Measurements from ENCODE around the gene GMPR2.

The GMPR2 gene

GRCh38 chr14:24232645-24233537, at the start of gene GMPR2:
Gene GMPR2 (plus strand): TSS chr14:24232929. CDS start chr14:24233254, 325 bp downstream.
- no peak for DNase-seq (ENCODE audit: low read depth, low spot score)

- DNase-seq (ENCODE audit: low read depth, low spot score): no peak
Observed at GRCh38 chr14:24183014-24183481, 49.7 kb upstream of the GMPR2 start.

GRCh38 chr14:24184104-24184970, 48.4 kb upstream of the GMPR2 start:
- no peak for DNase-seq (ENCODE audit: low read depth, low spot score)

GRCh38 chr14:24185026-24185425, 47.7 kb upstream of the GMPR2 start:
- no peak for DNase-seq (ENCODE audit: low read depth, low spot score)

- DNase-seq (ENCODE audit: low read depth, low spot score): no peak
Observed at GRCh38 chr14:24185741-24186140, 47.0 kb upstream of the GMPR2 start.

- no peak for DNase-seq (ENCODE audit: low read depth, low spot score)
Observed at GRCh38 chr14:24186831-24187538, 45.7 kb upstream of the GMPR2 start.

- no peak for DNase-seq (ENCODE audit: low read depth, low spot score)
Observed at GRCh38 chr14:24187539-24187915, 45.2 kb upstream of the GMPR2 start.

- DNase-seq (ENCODE audit: low read depth, low spot score): peak; percentile 99
Observed at GRCh38 chr14:24188251-24189058, 44.3 kb upstream of the GMPR2 start, which contains the start of gene IPO4. Gene IPO4 (minus strand): TSS chr14:24188816. CDS start chr14:24188787, 29 bp downstream.

- DNase-seq (ENCODE audit: low read depth, low spot score): no peak
Observed at GRCh38 chr14:24189059-24189375, 43.7 kb upstream of the GMPR2 start.

GRCh38 chr14:24189460-24189859, 43.3 kb upstream of the GMPR2 start:
- DNase-seq (ENCODE audit: low read depth, low spot score): no peak

GRCh38 chr14:24190416-24190815, 42.3 kb upstream of the GMPR2 start:
- DNase-seq (ENCODE audit: low read depth, low spot score): no peak

GRCh38 chr14:24192933-24193332, 39.8 kb upstream of the GMPR2 start:
- DNase-seq (ENCODE audit: low read depth, low spot score): no peak

- DNase-seq (ENCODE audit: low read depth, low spot score): no peak
Observed at GRCh38 chr14:24194186-24194872, 38.4 kb upstream of the GMPR2 start.

- peak; percentile 12 for DNase-seq (ENCODE audit: low read depth, low spot score)
Observed at GRCh38 chr14:24194873-24195185, 37.9 kb upstream of the GMPR2 start.

GRCh38 chr14:24195186-24196070, 37.3 kb upstream of the GMPR2 start, which contains the start of gene TM9SF1:
Gene TM9SF1 (minus strand): TSS chr14:24195441. CDS start chr14:24195019, 422 bp downstream.
- peak; percentile 95 for DNase-seq (ENCODE audit: low read depth, low spot score)

GRCh38 chr14:24196071-24197055, 36.4 kb upstream of the GMPR2 start:
- no peak for DNase-seq (ENCODE audit: low read depth, low spot score)

GRCh38 chr14:24197056-24197450, 35.7 kb upstream of the GMPR2 start:
- no peak for DNase-seq (ENCODE audit: low read depth, low spot score)

All from astrocyte of the hippocampus (primary cell).